Endothelial cell of umbilical vein (primary cell): ENCODE results near the gene OLAH. TPM values are rescaled to one million over a fixed set of nuclear protein-coding genes. Genes with fewer than 3 reads are reported as not detected.

Experiments
- BruUV-seq: library from RNA; stranded (reverse); fragments of 400-500 nt; replicated peaks from 2 replicates; lab custom pipeline; 2021; lab: Mats Ljungman, UMichigan
- CTCF ChIA-PET: fragments of 300-600, 350-600 bp; sonication (Branson Sonifier 250); formaldehyde crosslinking; loops from one replicate; lab custom pipeline; 2021; ENCODE audit warnings: antibody characterized with exemption, inconsistent platforms; lab: Charles Lee
- POLR2A ChIA-PET: fragments of 300-600, 350-600 bp; sonication (Branson Sonifier 250); formaldehyde crosslinking; loops from one replicate; lab custom pipeline; 2021; ENCODE audit warnings: antibody characterized with exemption, inconsistent platforms; lab: Charles Lee
- DNase-seq: peaks from one replicate; pipeline ENCODE4 v3.0.0-alpha.2; 2011; ENCODE audit warnings: low read depth, low spot score
- FAIRE-seq: peaks from 2 replicates; lab custom pipeline; 2011; peaks lifted over from hg19 to GRCh38; lab: Jason Lieb, UNC
- H2AFZ ChIP-seq: 2 replicates; pipeline ENCODE4 v1.6.0; 2012; ENCODE audit warnings: low read depth, low read length, control low read depth, inconsistent platforms
- H3K27ac ChIP-seq: 2 replicates; pipeline ENCODE4 v1.5.1; 2011; ENCODE audit warnings: low read depth, mild to moderate bottlenecking, control low read depth, low read length, moderate library complexity; ENCODE audit not compliant: insufficient read depth
- H3K27me3 ChIP-seq, 2 experiments: 2 replicates each; pipeline versions ENCODE4 v1.6.0 to v1.6.1; 2011; ENCODE audit warnings: low read length in 2 of 2, mixed read lengths in 1 of 2; ENCODE audit not compliant: control insufficient read depth in 2 of 2, insufficient read depth in 2 of 2
- H3K36me3 ChIP-seq, 2 experiments: 2 replicates in 1 of 2; 3 replicates in 1 of 2; pipeline ENCODE4 v1.5.1; 2011; ENCODE audit warnings: low read length in 2 of 2, mild to moderate bottlenecking in 1 of 2, moderate library complexity in 1 of 2; ENCODE audit not compliant: control insufficient read depth in 2 of 2, insufficient read depth in 2 of 2; ENCODE audit errors: extremely low read depth in 1 of 2
- H3K4me1 ChIP-seq: 3 replicates; pipeline ENCODE4 v1.5.1; 2011; ENCODE audit warnings: mild to moderate bottlenecking, low read length; ENCODE audit not compliant: control insufficient read depth, insufficient read depth; ENCODE audit errors: extremely low read depth
- H3K4me2 ChIP-seq: 2 replicates; pipeline ENCODE4 v1.6.1; 2011; ENCODE audit warnings: low read length, control low read depth, mixed read lengths; ENCODE audit not compliant: insufficient read depth
- H3K4me3 ChIP-seq, 3 experiments: fragments of 200-600 bp in 1 of 3; sonication (generic), shearing (Covaris generic) in 1 of 3; replicated peaks in 1 of 3; 2 replicates each; pipeline ENCODE4 v1.5.1; 2011 to 2016; ENCODE audit warnings: control low read depth in 3 of 3, low read length in 3 of 3, mild to moderate bottlenecking in 2 of 3, inconsistent platforms in 1 of 3, low read depth in 1 of 3, moderate library complexity in 1 of 3; ENCODE audit not compliant: insufficient read depth in 1 of 3
- H3K79me2 ChIP-seq: 2 replicates; pipeline ENCODE4 v1.6.0; 2012; ENCODE audit warnings: low read length, inconsistent platforms; ENCODE audit not compliant: control insufficient read depth, insufficient read depth
- H3K9ac ChIP-seq: replicated peaks from 2 replicates; pipeline ENCODE3; 2011; ENCODE audit warnings: low read length, control low read depth; ENCODE audit not compliant: insufficient read depth; ENCODE audit errors: extremely low read depth
- H3K9me1 ChIP-seq: replicated peaks from 3 replicates; pipeline ENCODE4 v1.6.0; 2011; ENCODE audit warnings: mild to moderate bottlenecking, low read length; ENCODE audit not compliant: control insufficient read depth, insufficient read depth; ENCODE audit errors: extremely low read depth
- H3K9me3 ChIP-seq: replicated peaks from 2 replicates; pipeline ENCODE4 v1.5.1; 2012; ENCODE audit warnings: low read length, inconsistent platforms; ENCODE audit not compliant: control insufficient read depth, insufficient read depth
- H4K20me1 ChIP-seq: replicated peaks from 2 replicates; pipeline ENCODE3; 2011; ENCODE audit warnings: mild to moderate bottlenecking, low read length; ENCODE audit not compliant: control insufficient read depth, insufficient read depth; ENCODE audit errors: extremely low read depth
- EZH2 ChIP-seq: IDR thresholded peaks from 2 replicates; pipeline ENCODE4 v1.6.1; 2012; ENCODE audit warnings: borderline replicate concordance, low read depth, mild to moderate bottlenecking, moderate library complexity, low read length, inconsistent platforms; ENCODE audit not compliant: severe bottlenecking
- FOS ChIP-seq: IDR thresholded peaks from 2 replicates; pipeline ENCODE4 v1.6.1; 2011; ENCODE audit warnings: mild to moderate bottlenecking, low read length, moderate library complexity, borderline replicate concordance; ENCODE audit not compliant: insufficient read depth
- GATA2 ChIP-seq: IDR thresholded peaks from 2 replicates; pipeline ENCODE4 v1.7.0; 2011; ENCODE audit warnings: low read depth, mild to moderate bottlenecking, moderate library complexity, mixed read lengths, low read length; ENCODE audit not compliant: insufficient read length, insufficient read depth
- JUN ChIP-seq: IDR thresholded peaks from 2 replicates; pipeline ENCODE4 v1.6.1; 2011; ENCODE audit warnings: borderline replicate concordance, low read depth; ENCODE audit not compliant: insufficient read length, insufficient read depth
- MAX ChIP-seq: IDR thresholded peaks from 2 replicates; pipeline ENCODE4 v1.6.1; 2011; ENCODE audit not compliant: insufficient read depth, insufficient read length
- MYC ChIP-seq: IDR thresholded peaks from one replicate; pipeline ENCODE4 v1.6.1; 2011; ENCODE audit warnings: mild to moderate bottlenecking, low read depth, low read length
- POLR2A ChIP-seq: IDR thresholded peaks from 2 replicates; pipeline ENCODE4 v1.6.1; 2012; ENCODE audit warnings: low read depth, mild to moderate bottlenecking, control low read depth, low read length
- POLR2AphosphoS5 ChIP-seq: IDR thresholded peaks from 2 replicates; pipeline ENCODE4 v1.6.1; 2012; ENCODE audit warnings: low read depth, mild to moderate bottlenecking, control low read depth, low read length, moderate library complexity; ENCODE audit not compliant: insufficient read depth
- dilution Hi-C: fragments of 300-500 bp; cut with MboI; formaldehyde crosslinking; loops from one replicate; pipeline ENCODE4 v1.15.0; 2019; ENCODE audit warnings: low sequenced_read_pairs; ENCODE audit not compliant: extremely low pct_ligation_motif_present
- intact Hi-C: fragments of 100-400 bp; cut with micrococcal nuclease; formaldehyde crosslinking; loops from one replicate; pipeline ENCODE4 v1.10.0; 2022
- polyA plus RNA-seq, 4 experiments: library from polyadenylated mRNA; depleted of rRNA in 3 of 4; stranded (reverse) in 3 of 4; unstranded in 1 of 4; fragments of >200 nt; gene quantifications; 2 replicates each; pipeline versions ENCODE4 v1.2.1 to v1.2.3, GENCODE V29; 2011 to 2012; ENCODE audit warnings: missing spikeins in 1 of 4
- total RNA-seq: library from RNA; stranded (reverse); gene quantifications from 2 replicates; pipeline ENCODE4 v1.2.3, GENCODE V29; 2021
- TF ChIP-seq, protein P1 (sequence below), 2 donors: IDR thresholded peaks; 1 replicate in 1 of 2; 2 replicates in 1 of 2; pipeline ENCODE4 v1.5.1; 2011; ENCODE audit warnings: low read length in 2 of 2, mild to moderate bottlenecking in 2 of 2, moderate library complexity in 2 of 2, control low read depth in 1 of 2, inconsistent platforms in 1 of 2, low read depth in 1 of 2; ENCODE audit not compliant: insufficient read depth in 1 of 2; ENCODE audit errors: extremely low read depth in 1 of 2

Gene OLAH
- total and polyA plus RNA-seq, 2 donors (not counting 3 experiments of a cell fraction or from before 2014, with no cell fraction given): 0.26 to 0.51 TPM

- CTCF ChIA-PET: no interaction called here
Measured at GRCh38 chr10:15069230-15069629, 25.5 kb downstream of the OLAH start.

More at GRCh38 chr10:15069230-15069629, 25.5 kb downstream of the OLAH start:
- H3K79me2 ChIP-seq: no peaks in the 10 kb centered on the region
- intact Hi-C loops: no loop called here
- FAIRE-seq (no peak), DNase-seq (no peak)
- H3K9ac ChIP-seq: no peak overlapping the region
- no peak overlapping the region for H3K4me2 ChIP-seq
- H4K20me1 ChIP-seq: no peaks in the 10 kb centered on the region
- no peak overlapping the region for H2AFZ ChIP-seq
- no peak overlapping the region for H3K27ac ChIP-seq
- BruUV-seq: no TSS peak
- H3K4me1 ChIP-seq: no peaks in the 10 kb centered on the region
- no peaks in the 10 kb centered on the region for H3K9me3 ChIP-seq
- TF ChIP-seq, protein P1, sequence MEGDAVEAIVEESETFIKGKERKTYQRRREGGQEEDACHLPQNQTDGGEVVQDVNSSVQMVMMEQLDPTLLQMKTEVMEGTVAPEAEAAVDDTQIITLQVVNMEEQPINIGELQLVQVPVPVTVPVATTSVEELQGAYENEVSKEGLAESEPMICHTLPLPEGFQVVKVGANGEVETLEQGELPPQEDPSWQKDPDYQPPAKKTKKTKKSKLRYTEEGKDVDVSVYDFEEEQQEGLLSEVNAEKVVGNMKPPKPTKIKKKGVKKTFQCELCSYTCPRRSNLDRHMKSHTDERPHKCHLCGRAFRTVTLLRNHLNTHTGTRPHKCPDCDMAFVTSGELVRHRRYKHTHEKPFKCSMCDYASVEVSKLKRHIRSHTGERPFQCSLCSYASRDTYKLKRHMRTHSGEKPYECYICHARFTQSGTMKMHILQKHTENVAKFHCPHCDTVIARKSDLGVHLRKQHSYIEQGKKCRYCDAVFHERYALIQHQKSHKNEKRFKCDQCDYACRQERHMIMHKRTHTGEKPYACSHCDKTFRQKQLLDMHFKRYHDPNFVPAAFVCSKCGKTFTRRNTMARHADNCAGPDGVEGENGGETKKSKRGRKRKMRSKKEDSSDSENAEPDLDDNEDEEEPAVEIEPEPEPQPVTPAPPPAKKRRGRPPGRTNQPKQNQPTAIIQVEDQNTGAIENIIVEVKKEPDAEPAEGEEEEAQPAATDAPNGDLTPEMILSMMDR (IDR thresholded peaks at IDR 0.05; ENCODE audit: extremely low read depth in 1 of 2, insufficient read depth in 1 of 2, low read depth in 1 of 2, low read length in 2 of 2): no peak
- TF ChIP-seq POLR2AphosphoS5: no peak
- no peak for TF ChIP-seq JUN
- no peak for TF ChIP-seq EZH2
- TF ChIP-seq FOS: no peak
- TF ChIP-seq MAX: no peak
- no peak for TF ChIP-seq GATA2
- TF ChIP-seq MYC: no peak
- no peak for TF ChIP-seq POLR2A
- H3K9me1 ChIP-seq: no peaks in the 10 kb centered on the region
- no peak overlapping the region for H3K4me3 ChIP-seq
- peaks cover 4 to 6% of the 10 kb centered on the region in 2 experiments for H3K27me3 ChIP-seq
- H3K36me3 ChIP-seq: no peaks in the 10 kb centered on the region
- POLR2A ChIA-PET: no interaction called here
- dilution Hi-C loops: no loop called here
